ENCODE measurements around the gene PRRX2.

Gene PRRX2

GRCh38 chr9:129762985-129763926, 97.8 kb downstream of the PRRX2 start:
- DNase-seq: no peak

DNA sequence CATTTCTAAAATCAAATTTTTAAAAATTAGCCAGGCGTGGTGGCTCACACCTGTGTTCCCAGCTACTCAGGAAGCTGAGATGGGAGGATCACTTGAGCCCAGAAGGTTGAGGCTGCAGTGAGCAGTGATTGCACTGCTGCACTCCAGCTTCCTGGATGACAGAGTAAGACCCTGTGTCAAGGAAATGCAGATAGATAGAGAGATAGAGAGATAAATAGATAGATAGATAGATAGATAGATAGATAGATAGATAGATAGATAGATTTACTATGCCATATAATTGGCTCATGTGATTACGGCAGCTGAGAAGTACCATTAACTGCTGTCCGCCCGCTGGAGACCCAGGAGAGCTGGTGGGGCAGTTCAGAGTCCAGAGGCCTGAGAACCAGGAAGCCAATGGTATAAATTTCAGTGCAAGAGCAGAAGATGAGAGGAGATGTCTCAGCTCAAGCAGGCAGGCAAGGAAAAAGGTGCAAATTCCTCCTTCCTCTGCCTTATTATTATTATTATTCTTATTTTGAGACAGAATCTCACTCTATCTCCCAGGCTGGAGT, 100.4 kb downstream of the PRRX2 start:
- DNase-seq: no peak

DNA sequence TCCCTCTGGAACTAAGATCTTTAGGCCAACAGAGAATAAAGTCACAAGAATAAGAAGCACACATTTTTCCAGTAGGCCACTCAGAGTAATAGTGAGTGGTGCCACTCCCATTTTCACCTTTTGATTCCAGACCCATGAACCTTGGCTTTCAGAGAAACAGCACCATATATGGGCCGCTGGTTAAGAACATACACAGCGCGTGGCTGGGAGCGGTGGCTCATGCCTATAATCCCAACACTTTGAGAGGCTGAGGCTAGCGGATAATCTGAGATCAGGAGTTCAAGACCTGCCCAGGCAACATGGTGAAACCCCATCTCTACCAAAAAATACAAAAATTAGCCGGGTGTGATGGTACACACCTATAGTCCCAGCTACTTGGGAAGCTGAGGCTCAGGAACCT, 103.0 kb downstream of the PRRX2 start:
- no peak for DNase-seq

DNA sequence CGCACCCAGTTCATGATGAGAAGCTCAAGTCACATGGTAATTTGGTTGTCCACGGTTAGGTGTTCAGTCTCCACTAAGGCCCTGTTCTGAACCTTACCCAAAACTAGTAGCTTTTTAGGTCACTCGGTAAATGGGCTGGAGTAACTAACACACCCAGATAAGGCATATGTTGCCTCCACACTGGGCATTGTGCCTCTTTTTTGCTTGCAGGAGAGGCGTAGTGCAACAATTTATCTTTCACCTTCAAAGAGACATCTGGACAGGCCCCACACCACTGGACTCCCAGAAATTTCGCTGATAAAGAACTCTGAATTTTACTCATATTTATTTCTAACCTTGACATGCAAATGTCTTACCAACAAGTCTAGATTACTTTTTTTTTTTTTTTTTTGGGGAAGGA, 104.2 kb downstream of the PRRX2 start:
- no peak for DNase-seq

- no peak for DNase-seq
Observed at GRCh38 chr9:129770741-129771140, 105.3 kb downstream of the PRRX2 start.

All from activated CD4-positive, alpha-beta T cell treated with anti-CD3 and anti-CD28 coated beads, Interleukin-10, Interleukin-2, amounts not matched to agents 100 ng/mL and 50 ng/mL, durations not matched to agents 16 hours and 8 hours (primary cell).